Spleen (tissue), 11 donors: ENCODE results near the gene DLG2. TPM values are rescaled to one million over a fixed set of nuclear protein-coding genes. Genes with fewer than 3 reads are reported as not detected.
"Not testable (repeated sequence)": the region's sequence is repeated elsewhere in the genome, so short reads cannot be mapped to it uniquely, and the experiment has no call there.

Experiments
- DNase-seq: peaks from one replicate; pipeline ENCODE4 v3.0.0-alpha.2; 2020
- H3K27ac ChIP-seq, 8 donors: fragments of 200-600 bp; sonication (generic) in 7 of 8; 1 replicate in 4 of 8; 2 replicates in 4 of 8; pipeline versions ENCODE4 v1.5.0 to v1.8.0; 2016 to 2021; ENCODE audit warnings: inconsistent platforms in 4 of 8, mild to moderate bottlenecking in 4 of 8, moderate library complexity in 1 of 8
- H3K27me3 ChIP-seq, 7 donors: fragments of 200-600 bp; sonication (generic) in 6 of 7; replicated peaks in 1 of 7; 1 replicate in 4 of 7; 2 replicates in 3 of 7; pipeline versions ENCODE4 v1.5.0 to v1.8.0; 2016 to 2021; ENCODE audit warnings: inconsistent platforms in 3 of 7, mild to moderate bottlenecking in 1 of 7
- H3K36me3 ChIP-seq, 6 donors: fragments of 200-600 bp; sonication (generic) in 5 of 6; 1 replicate in 4 of 6; 2 replicates in 2 of 6; pipeline versions ENCODE4 v1.5.0 to v1.8.0; 2016 to 2021; ENCODE audit warnings: inconsistent platforms in 2 of 6
- H3K4me1 ChIP-seq, 6 donors: fragments of 200-600 bp; sonication (generic) in 5 of 6; 1 replicate in 3 of 6; 2 replicates in 3 of 6; pipeline versions ENCODE4 v1.5.0 to v1.8.0; 2016 to 2021; ENCODE audit warnings: inconsistent platforms in 3 of 6
- H3K4me3 ChIP-seq, 8 donors: fragments of 200-600 bp; sonication (generic) in 7 of 8; 1 replicate in 4 of 8; 2 replicates in 4 of 8; pipeline versions ENCODE4 v1.5.0 to v1.8.0; 2016 to 2021; ENCODE audit warnings: inconsistent platforms in 4 of 8, mild to moderate bottlenecking in 4 of 8, moderate library complexity in 2 of 8
- H3K9me3 ChIP-seq, 8 donors: fragments of 200-600 bp; sonication (generic) in 7 of 8; 1 replicate in 4 of 8; 2 replicates in 4 of 8; pipeline versions ENCODE4 v1.5.0 to v1.8.0; 2016 to 2021; ENCODE audit warnings: inconsistent platforms in 4 of 8
- CTCF ChIP-seq, 11 experiments: fragments of 200-600 bp in 7 of 11; fragments of 450-650 bp in 4 of 11; sonication (generic) in 4 of 11; IDR thresholded peaks in 8 of 11; conservative IDR thresholded peaks in 3 of 11; 1 replicate in 7 of 11; 2 replicates in 4 of 11; pipeline versions ENCODE4 v1.4.0 to v1.8.0; 2016 to 2021; ENCODE audit warnings: antibody characterized with exemption in 11 of 11, inconsistent platforms in 4 of 11, mild to moderate bottlenecking in 1 of 11
- POLR2A ChIP-seq, 3 donors: fragments of 450-650 bp; IDR thresholded peaks; one replicate each; pipeline ENCODE4 v1.5.1; 2017; ENCODE audit warnings: antibody characterized with exemption in 3 of 3, mild to moderate bottlenecking in 1 of 3
- POLR2AphosphoS5 ChIP-seq, 3 donors: sonication (generic); formaldehyde crosslinking; IDR thresholded peaks; one replicate each; pipeline ENCODE4 v1.5.1; 2017; ENCODE audit warnings: antibody characterized with exemption in 3 of 3
- WGBS, 5 donors: extraction: QIAGEN DNeasy Blood & Tissue Kit in 3 of 5; methylation state at CpG; one replicate each; pipeline versions ENCODE4 v1.1.5 to v1.1.7; 2013 to 2018; 5-methylcytosine and 5-hydroxymethylcytosine counted together
- intact Hi-C: fragments of 100-400 bp; cut with DNase I; formaldehyde crosslinking; loops from one replicate; pipeline ENCODE4 v1.15.0; 2023; ENCODE audit warnings: low total_unique reads
- polyA plus RNA-seq, 3 donors: library from polyadenylated mRNA; stranded (reverse); fragments of 200-250 nt; gene quantifications; one replicate each; pipeline ENCODE4 v1.2.1, GENCODE V29; 2013
- total RNA-seq, 7 donors: library from RNA; depleted of rRNA in 3 of 7; stranded (reverse); fragments of >200 nt in 3 of 7; fragmentation: NEBNext Ultra II Directional in 4 of 7; extraction: Animal tissue kit (Norgen Biotek cat#: 25700) in 4 of 7; gene quantifications; one replicate each; pipeline versions ENCODE4 v1.1.0 to v1.2.1, GENCODE V29; 2016 to 2021
- donor health status: healthy with polysubstance abuse.
- donor health status: DM: no; HTN: no; CAD: no; lungs with moderate emphysema.
- donor health status: DM: no; HTN: no; CAD: no.
- donor health status: Bipolar disorder and iron deficiency.
- donor health status: healthy.
- donor health status: DM: no; HTN: no; CAD: no.
- donor health status: DM: yes; HTN: yes; CAD: no.

The DLG2 gene
- total and polyA plus RNA-seq, 10 donors: 0.43 to 12.7 (median 7.9) TPM

DNA sequence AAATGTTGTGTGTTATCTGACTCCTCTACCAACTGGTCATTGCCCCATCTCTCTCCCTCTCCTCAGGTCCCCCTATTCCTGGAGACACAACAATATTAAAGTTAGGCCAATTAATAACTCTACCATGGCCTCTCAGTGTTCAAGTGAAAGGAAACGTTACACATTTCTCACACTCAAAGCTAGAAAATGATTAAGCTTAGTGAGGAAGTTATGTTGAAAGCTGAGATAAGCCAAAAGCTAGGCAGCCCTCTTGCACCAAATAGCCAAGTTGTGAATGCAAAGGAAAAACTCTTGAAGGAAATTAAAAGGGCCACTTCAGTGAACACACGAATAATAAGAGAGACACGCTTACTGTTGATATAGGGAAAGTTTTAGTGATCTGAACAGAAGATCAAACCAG is 6.9 kb downstream of the DLG2 start:
- Histone ChIP-seq H3K27me3 (no peaks in the 10 kb centered on the region), H3K9me3 (no peaks in the 10 kb centered on the region), H3K36me3 (no peaks in the 10 kb centered on the region), H3K4me1 (peaks cover 0 to 1% (median 0%) of the 10 kb centered on the region in 6 donors), H3K4me3 (no peak overlapping the region), H3K27ac (no peak overlapping the region)
- TF ChIP-seq CTCF (IDR thresholded peaks at IDR 0.05 in 8 of 11, conservative IDR thresholded peaks at IDR 0.05 in 3 of 11): no peak
- TF ChIP-seq POLR2A (IDR thresholded peaks at IDR 0.05): no peak
- no peak for TF ChIP-seq POLR2AphosphoS5 (IDR thresholded peaks at IDR 0.05)
- 65 to 77% (median 67%) methylated on average over 3 of the region's 3 CpGs for WGBS, 5 donors
- DNase-seq: no peak
- intact Hi-C loops: no loop called here

- H3K4me1 ChIP-seq: no peaks in the 10 kb centered on the region
- no peaks in the 10 kb centered on the region for H3K27me3 ChIP-seq
- no peak for DNase-seq
- H3K9me3 ChIP-seq: no peaks in the 10 kb centered on the region
- H3K27ac ChIP-seq: no peak overlapping the region
- H3K4me3 ChIP-seq: no peak overlapping the region
- intact Hi-C loops: no loop called here
- TF ChIP-seq POLR2AphosphoS5 (IDR thresholded peaks at IDR 0.05): no peak
- no peak for TF ChIP-seq CTCF (IDR thresholded peaks at IDR 0.05 in 8 of 11, conservative IDR thresholded peaks at IDR 0.05 in 3 of 11)
- TF ChIP-seq POLR2A (IDR thresholded peaks at IDR 0.05): no peak
- H3K36me3 ChIP-seq: no peaks in the 10 kb centered on the region
- 85 to 95% (median 95%) methylated on average over 6 of the region's 6 CpGs for WGBS, 5 donors
Measured at GRCh38 chr11:85619499-85619898, 7.6 kb downstream of the DLG2 start.

DNA sequence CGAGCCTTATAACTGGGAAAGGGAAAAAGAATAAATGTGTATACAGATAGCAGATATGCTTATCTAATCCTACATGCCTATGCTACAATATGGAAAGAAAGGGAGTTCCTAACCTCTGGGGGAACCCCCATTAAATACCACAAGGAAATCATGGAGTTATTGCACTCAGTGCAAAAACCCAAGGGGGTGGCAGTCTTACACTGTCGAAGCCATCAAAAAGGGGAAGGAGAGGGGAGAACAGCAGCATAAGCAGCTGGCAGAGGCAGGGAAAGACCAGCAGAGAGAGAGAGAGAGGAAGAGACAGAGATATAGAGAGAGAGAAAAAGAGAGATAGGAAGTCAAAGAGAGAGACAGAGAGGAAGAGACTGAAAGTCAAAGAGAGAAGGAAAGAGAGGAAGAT is 15.5 kb downstream of the DLG2 start:
- H3K36me3 ChIP-seq, H3K4me1 ChIP-seq, intact Hi-C loops, DNase-seq, H3K27me3 ChIP-seq, H3K9me3 ChIP-seq, H3K27ac ChIP-seq, H3K4me3 ChIP-seq: not testable (repeated sequence)
- 34 to 57% (median 50%) methylated on average over 2 of the region's 2 CpGs for WGBS, 5 donors

DNA sequence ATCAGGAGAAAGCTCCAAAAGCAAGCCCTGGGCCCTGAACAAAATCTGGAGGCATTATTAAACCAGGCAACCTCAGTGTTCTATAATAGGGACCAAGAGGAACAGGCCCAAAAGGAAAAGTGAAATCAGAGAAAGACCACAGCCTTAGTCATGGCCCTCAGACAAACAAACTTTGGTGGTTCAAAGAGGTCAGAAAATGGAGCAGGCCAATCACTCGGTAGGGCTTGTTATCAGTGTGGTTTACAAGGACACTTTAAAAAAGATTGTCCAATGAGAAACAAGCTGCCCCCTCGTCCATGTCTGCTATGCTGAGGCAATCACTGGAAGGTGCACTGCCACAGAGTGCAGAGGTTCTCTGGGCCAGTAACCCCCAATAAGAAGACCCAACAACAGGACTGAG is 17.9 kb downstream of the DLG2 start:
- H3K27ac ChIP-seq, DNase-seq, H3K4me1 ChIP-seq, H3K36me3 ChIP-seq, intact Hi-C loops, H3K9me3 ChIP-seq, H3K4me3 ChIP-seq, H3K27me3 ChIP-seq: not testable (repeated sequence)
- WGBS, 5 donors: 56 to 82% (median 79%) methylated on average over 2 of the region's 2 CpGs

GRCh38 chr11:85608621-85609020 is 18.5 kb downstream of the DLG2 start:
- H3K36me3 ChIP-seq, H3K4me1 ChIP-seq, intact Hi-C loops, H3K4me3 ChIP-seq, H3K27ac ChIP-seq, H3K27me3 ChIP-seq, DNase-seq, H3K9me3 ChIP-seq: not testable (repeated sequence)

GRCh38 chr11:85606237-85606636 is 20.9 kb downstream of the DLG2 start:
- H3K4me3 ChIP-seq, H3K36me3 ChIP-seq, H3K27ac ChIP-seq, H3K27me3 ChIP-seq, H3K9me3 ChIP-seq, H3K4me1 ChIP-seq, intact Hi-C loops, DNase-seq: not testable (repeated sequence)
- 93 to 99% (median 98%) methylated on average over 3 of the region's 3 CpGs for WGBS, 5 donors
